ENCODE data around the gene ZFYVE16. TPM values are rescaled to one million over a fixed set of nuclear protein-coding genes. Genes with fewer than 3 reads are reported as not detected.
A peak's percentile ranks its signal among the peaks of the same experiment; 100 is the strongest.

ZFYVE16 gene
- total and polyA plus RNA-seq, 2 of the 4 experiments (the other 2 are of a cell fraction) = 5.3 to 11.1 TPM

- H3K23ac ChIP-seq (ENCODE audit: low read depth, low read length) = no peak overlapping the region
- no peaks in the 10 kb centered on the region for H3K4me1 ChIP-seq (ENCODE audit: control insufficient read depth, insufficient read depth, low read length)
- H3K18ac ChIP-seq (ENCODE audit: low read depth, low read length) = no peak overlapping the region
- H3K14ac ChIP-seq (replicated peaks; ENCODE audit: low read depth, low read length) = no peak overlapping the region
- H2AFZ ChIP-seq (replicated peaks; ENCODE audit: low read length, poor library complexity) = no peak overlapping the region
- H3K9me1 ChIP-seq (ENCODE audit: insufficient read depth, low read length) = no peaks in the 10 kb centered on the region
- no peak overlapping the region for H3K4ac ChIP-seq (ENCODE audit: low read depth, low read length)
- in situ Hi-C loops (cut with MboI; ENCODE audit: low sequenced_read_pairs) = loop anchor here (5.0 kb wide), 1 partner anchor 191 kb away; no protein-coding TSS in a partner anchor
- no peak overlapping the region for H3K27ac ChIP-seq (ENCODE audit: insufficient read depth, low read length)
- dilution Hi-C loops (cut with HindIII; ENCODE audit: low sequenced_read_pairs, unreplicated experiment) = no loop called here
- H4K5ac ChIP-seq (ENCODE audit: low read depth, low read length) = no peak overlapping the region
- no peak overlapping the region for H3K9ac ChIP-seq (ENCODE audit: low read depth, low read length)
- DNase-seq = peak; percentile 60
- no peak overlapping the region for H2BK20ac ChIP-seq (ENCODE audit: low read depth, low read length)
- H2AK5ac ChIP-seq (ENCODE audit: low read depth, low read length) = no peak overlapping the region
- H4K8ac ChIP-seq (ENCODE audit: low read depth in 2 of 2, low read length in 2 of 2) = no peak overlapping the region
- no peak overlapping the region for H3K4me3 ChIP-seq (ENCODE audit: insufficient read depth, low read depth, low read length)
- 100% methylated on average over 1 of the region's 3 CpGs; no CpG with 5 or more reads in 1 of the 2 experiments for WGBS, 2 experiments (ENCODE audit: extremely low coverage in 2 of 2, insufficient read length in 1 of 2)
- no peak overlapping the region for H2AK9ac ChIP-seq (replicated peaks; ENCODE audit: low read depth, low read length, poor library complexity)
- no peak overlapping the region for H3K4me2 ChIP-seq (ENCODE audit: low read depth, low read length)
- H2BK5ac ChIP-seq (ENCODE audit: low read depth, low read length, poor library complexity, severe bottlenecking) = no peak overlapping the region
- POLR2A ChIA-PET (ENCODE audit: unreplicated experiment) = no interaction called here
- H2BK120ac ChIP-seq (ENCODE audit: low read depth, low read length) = no peak overlapping the region
- no peaks in the 10 kb centered on the region for H3K79me1 ChIP-seq (ENCODE audit: low read depth in 1 of 2, low read length in 2 of 2)
- H4K20me1 ChIP-seq (ENCODE audit: insufficient read depth, low read length) = no peaks in the 10 kb centered on the region
- no peak overlapping the region for H3K56ac ChIP-seq (ENCODE audit: extremely low read depth, insufficient read depth, low read length)
- peak; percentile 94 for ATAC-seq (ENCODE audit: low read depth)
- intact Hi-C loops (cut with micrococcal nuclease) = loop anchor here (2.0 kb wide), 1 partner anchor 192 kb away; no protein-coding TSS in a partner anchor
- no peaks in the 10 kb centered on the region for H3K27me3 ChIP-seq (ENCODE audit: control insufficient read depth, insufficient read depth, low read length)
- CTCF ChIA-PET = interaction anchor here (0.6 to 2.0 kb wide), 10 partner anchors 13 to 701 kb away, joined by 3 to 9 read pairs (median 3); no protein-coding TSS in a partner anchor
- BruUV-seq (replicated peaks) = no TSS peak
- H3K36me3 ChIP-seq (ENCODE audit: control insufficient read depth, insufficient read depth, low read length) = peaks cover 10% of the 10 kb centered on the region
- peaks cover 5% of the 10 kb centered on the region for H3K9me3 ChIP-seq (ENCODE audit: control insufficient read depth, insufficient read depth, low read length)
- no peak overlapping the region for H4K91ac ChIP-seq (ENCODE audit: insufficient read depth, low read depth, low read length)
- no peak overlapping the region for H2BK15ac ChIP-seq (ENCODE audit: low read depth, low read length)
- no peak for TF ChIP-seq ELK1 (IDR thresholded peaks at IDR 0.05; ENCODE audit: borderline replicate concordance, low read depth, low read length)
- TF ChIP-seq, protein P1, sequence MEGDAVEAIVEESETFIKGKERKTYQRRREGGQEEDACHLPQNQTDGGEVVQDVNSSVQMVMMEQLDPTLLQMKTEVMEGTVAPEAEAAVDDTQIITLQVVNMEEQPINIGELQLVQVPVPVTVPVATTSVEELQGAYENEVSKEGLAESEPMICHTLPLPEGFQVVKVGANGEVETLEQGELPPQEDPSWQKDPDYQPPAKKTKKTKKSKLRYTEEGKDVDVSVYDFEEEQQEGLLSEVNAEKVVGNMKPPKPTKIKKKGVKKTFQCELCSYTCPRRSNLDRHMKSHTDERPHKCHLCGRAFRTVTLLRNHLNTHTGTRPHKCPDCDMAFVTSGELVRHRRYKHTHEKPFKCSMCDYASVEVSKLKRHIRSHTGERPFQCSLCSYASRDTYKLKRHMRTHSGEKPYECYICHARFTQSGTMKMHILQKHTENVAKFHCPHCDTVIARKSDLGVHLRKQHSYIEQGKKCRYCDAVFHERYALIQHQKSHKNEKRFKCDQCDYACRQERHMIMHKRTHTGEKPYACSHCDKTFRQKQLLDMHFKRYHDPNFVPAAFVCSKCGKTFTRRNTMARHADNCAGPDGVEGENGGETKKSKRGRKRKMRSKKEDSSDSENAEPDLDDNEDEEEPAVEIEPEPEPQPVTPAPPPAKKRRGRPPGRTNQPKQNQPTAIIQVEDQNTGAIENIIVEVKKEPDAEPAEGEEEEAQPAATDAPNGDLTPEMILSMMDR (conservative IDR thresholded peaks at IDR 0.05; ENCODE audit: low read depth, low read length) = peak; percentile 72
- TF ChIP-seq CHD1 (IDR thresholded peaks at IDR 0.05; ENCODE audit: low read depth, low read length) = no peak
- no peak for TF ChIP-seq NFE2L2 (IDR thresholded peaks at IDR 0.05; ENCODE audit: low read depth, low read length)
- TF ChIP-seq POLR2A (IDR thresholded peaks at IDR 0.05; ENCODE audit: low read depth, low read length) = no peak
- no peak for TF ChIP-seq CEBPB (IDR thresholded peaks at IDR 0.05; ENCODE audit: low read depth, low read length)
- no peak for TF ChIP-seq RCOR1 (IDR thresholded peaks at IDR 0.05; ENCODE audit: insufficient replicate concordance, low read length)
- TF ChIP-seq MAZ (IDR thresholded peaks at IDR 0.05; ENCODE audit: borderline replicate concordance, low read depth, low read length) = no peak
- no peak for TF ChIP-seq FOS (IDR thresholded peaks at IDR 0.05; ENCODE audit: low read depth, low read length)
- no peak for TF ChIP-seq MXI1 (IDR thresholded peaks at IDR 0.05; ENCODE audit: borderline replicate concordance, low read depth, low read length)
- no peak for TF ChIP-seq RFX5 (IDR thresholded peaks at IDR 0.05; ENCODE audit: low read depth, low read length)
- TF ChIP-seq BHLHE40 (IDR thresholded peaks at IDR 0.05; ENCODE audit: low read depth, low read length) = no peak
- TF ChIP-seq MAFK (IDR thresholded peaks at IDR 0.05; ENCODE audit: low read depth, low read length) = no peak
- peak; percentile 66 for TF ChIP-seq RAD21 (IDR thresholded peaks at IDR 0.05; ENCODE audit: low read length)
Measured at GRCh38 chr5:80481019-80481893, 73.4 kb downstream of the ZFYVE16 start.
